ENCODE results near the gene FMNL1. TPM values are rescaled to one million over a fixed set of nuclear protein-coding genes. Genes with fewer than 3 reads are reported as not detected.

Gene FMNL1
- total RNA-seq, 4 donors from 2014 or later = 0.22 to 5.2 (median 3.0) TPM

- no peaks in the 10 kb centered on the region for H3K36me3 ChIP-seq
- ATAC-seq (no peak), DNase-seq (no peak)
- no peaks in the 10 kb centered on the region for H3K27me3 ChIP-seq
- no peak overlapping the region for H3K27ac ChIP-seq
- no peaks in the 10 kb centered on the region for H3K9me3 ChIP-seq
- intact Hi-C loops (cut with DNase I; ENCODE audit: low total_unique reads) = no loop called here
- no peak overlapping the region for H3K4me3 ChIP-seq
- in situ Hi-C loops (cut with MboI; ENCODE audit: low sequenced_read_pairs in 4 of 4) = no loop called here
- H3K4me1 ChIP-seq = peaks cover 21 to 26% of the 10 kb centered on the region in 2 donors
- TF ChIP-seq CTCF (IDR thresholded peaks at IDR 0.05 in 4 of 5, conservative IDR thresholded peaks at IDR 0.05 in 1 of 5) (no peak), POLR2A (IDR thresholded peaks at IDR 0.05) (no peak)
These were observed 11.1 kb downstream of the FMNL1 start for GRCh38 chr17:45232514-45233422.

- Histone ChIP-seq H3K27ac (no peak overlapping the region), H3K4me1 (peaks cover 14 to 19% of the 10 kb centered on the region in 2 donors), H3K27me3 (no peaks in the 10 kb centered on the region), H3K9me3 (no peaks in the 10 kb centered on the region), H3K36me3 (no peaks in the 10 kb centered on the region), H3K4me3 (no peak overlapping the region)
- TF ChIP-seq POLR2A (IDR thresholded peaks at IDR 0.05) (no peak), CTCF (IDR thresholded peaks at IDR 0.05 in 4 of 5, conservative IDR thresholded peaks at IDR 0.05 in 1 of 5) (no peak)
- in situ Hi-C loops (cut with MboI; ENCODE audit: low sequenced_read_pairs in 4 of 4) (no loop called here), intact Hi-C loops (cut with DNase I; ENCODE audit: low total_unique reads) (no loop called here)
- DNase-seq = no peak
- no peak for ATAC-seq
These were observed 11.8 kb downstream of the FMNL1 start for GRCh38 chr17:45233423-45233924.

- in situ Hi-C loops (cut with MboI; ENCODE audit: low sequenced_read_pairs in 4 of 4) = no loop called here
- H3K27ac ChIP-seq = no peak overlapping the region
- intact Hi-C loops (cut with DNase I; ENCODE audit: low total_unique reads) = loop anchor here (1.0 kb wide), 1 partner anchor 16 kb away; no protein-coding TSS in a partner anchor
- H3K4me1 ChIP-seq = peaks cover 8% of the 10 kb centered on the region in 2 donors
- H3K9me3 ChIP-seq = no peaks in the 10 kb centered on the region
- no peak overlapping the region for H3K4me3 ChIP-seq
- TF ChIP-seq CTCF (IDR thresholded peaks at IDR 0.05 in 4 of 5, conservative IDR thresholded peaks at IDR 0.05 in 1 of 5) (no peak), POLR2A (IDR thresholded peaks at IDR 0.05) (no peak)
- ATAC-seq (no peak), DNase-seq (no peak)
- no peaks in the 10 kb centered on the region for H3K27me3 ChIP-seq
- no peaks in the 10 kb centered on the region for H3K36me3 ChIP-seq
These were observed 13.1 kb downstream of the FMNL1 start for GRCh38 chr17:45234641-45235415.

GRCh38 chr17:45235416-45236281 is 14.0 kb downstream of the FMNL1 start:
- H3K27me3 ChIP-seq = no peaks in the 10 kb centered on the region
- H3K4me3 ChIP-seq = no peak overlapping the region
- no peak overlapping the region for H3K27ac ChIP-seq
- no peaks in the 10 kb centered on the region for H3K9me3 ChIP-seq
- TF ChIP-seq POLR2A (IDR thresholded peaks at IDR 0.05) (no peak), CTCF (IDR thresholded peaks at IDR 0.05 in 4 of 5, conservative IDR thresholded peaks at IDR 0.05 in 1 of 5) (peak; percentile 53 to 85 (median 78))
- intact Hi-C loops (cut with DNase I; ENCODE audit: low total_unique reads) = loop anchor here (1.0 kb wide), 1 partner anchor 16 kb away; no protein-coding TSS in a partner anchor
- ATAC-seq = peak; percentile 68 to 69
- no peaks in the 10 kb centered on the region for H3K36me3 ChIP-seq
- DNase-seq = peak; percentile 49 to 65
- peaks cover 1 to 3% of the 10 kb centered on the region in 2 donors for H3K4me1 ChIP-seq
- in situ Hi-C loops (cut with MboI; ENCODE audit: low sequenced_read_pairs in 4 of 4) = no loop called here
